T1000 (cell line): ENCODE results near the gene SLC35B2.
A peak's percentile ranks its signal among the peaks of the same experiment; 100 is the strongest.

Experiments
- DNase-seq: peaks from one replicate; lab custom pipeline; 2025; ENCODE audit warnings: mixed read lengths; lab: John Stamatoyannopoulos, UW

Gene SLC35B2

DNA sequence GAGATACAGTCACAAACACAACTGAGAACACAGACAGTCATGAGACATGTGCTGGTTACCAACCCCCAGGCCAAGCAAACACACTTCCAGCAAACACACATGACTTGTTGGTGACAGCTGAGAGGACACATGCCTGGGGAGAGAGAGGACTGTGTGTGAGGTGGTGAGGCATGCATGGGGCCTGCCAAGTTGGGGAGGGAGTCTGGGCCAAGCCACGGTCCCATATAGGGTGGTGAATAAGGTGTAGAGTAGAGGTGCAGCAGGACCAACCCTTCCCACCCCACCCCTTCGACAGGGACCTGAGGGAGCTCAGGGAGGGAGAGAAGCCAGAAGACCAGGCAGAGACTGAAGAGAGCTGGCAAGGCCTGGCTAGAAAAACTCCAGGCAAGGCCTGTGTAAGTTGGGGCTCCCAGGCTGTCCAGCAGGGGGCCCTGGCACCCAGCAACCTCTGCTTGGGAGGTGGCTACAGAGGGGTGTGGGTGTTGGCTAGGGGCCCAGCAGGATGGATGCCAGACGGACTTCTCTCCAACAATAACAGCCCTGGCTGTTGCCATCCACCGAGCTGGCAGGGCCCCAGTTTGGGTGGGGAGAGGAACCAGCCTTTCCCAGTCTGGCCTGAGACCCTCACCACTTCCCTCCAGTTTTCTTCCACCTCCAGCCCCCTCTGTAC is 35.9 kb downstream of the SLC35B2 start:
- peak; percentile 71 for DNase-seq

DNA sequence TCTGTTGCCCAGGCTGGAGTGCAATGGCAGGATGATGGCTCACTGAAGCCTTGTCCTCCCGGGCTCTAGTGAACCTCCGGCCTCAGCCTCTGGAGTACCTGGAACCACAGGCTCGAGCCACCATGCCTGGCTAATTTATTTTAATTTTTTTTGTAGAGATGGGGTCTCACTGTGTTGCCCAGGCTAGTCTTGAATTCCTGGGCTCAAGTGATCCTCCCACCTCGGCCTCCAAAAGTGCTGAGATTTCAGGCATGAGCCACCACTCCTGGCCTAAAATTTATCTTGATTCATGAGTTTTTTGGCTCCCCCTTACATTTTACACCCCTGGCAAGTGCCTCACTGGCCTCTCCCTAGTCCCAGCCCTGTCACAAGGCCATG is 36.4 kb downstream of the SLC35B2 start:
- DNase-seq = no peak

DNA sequence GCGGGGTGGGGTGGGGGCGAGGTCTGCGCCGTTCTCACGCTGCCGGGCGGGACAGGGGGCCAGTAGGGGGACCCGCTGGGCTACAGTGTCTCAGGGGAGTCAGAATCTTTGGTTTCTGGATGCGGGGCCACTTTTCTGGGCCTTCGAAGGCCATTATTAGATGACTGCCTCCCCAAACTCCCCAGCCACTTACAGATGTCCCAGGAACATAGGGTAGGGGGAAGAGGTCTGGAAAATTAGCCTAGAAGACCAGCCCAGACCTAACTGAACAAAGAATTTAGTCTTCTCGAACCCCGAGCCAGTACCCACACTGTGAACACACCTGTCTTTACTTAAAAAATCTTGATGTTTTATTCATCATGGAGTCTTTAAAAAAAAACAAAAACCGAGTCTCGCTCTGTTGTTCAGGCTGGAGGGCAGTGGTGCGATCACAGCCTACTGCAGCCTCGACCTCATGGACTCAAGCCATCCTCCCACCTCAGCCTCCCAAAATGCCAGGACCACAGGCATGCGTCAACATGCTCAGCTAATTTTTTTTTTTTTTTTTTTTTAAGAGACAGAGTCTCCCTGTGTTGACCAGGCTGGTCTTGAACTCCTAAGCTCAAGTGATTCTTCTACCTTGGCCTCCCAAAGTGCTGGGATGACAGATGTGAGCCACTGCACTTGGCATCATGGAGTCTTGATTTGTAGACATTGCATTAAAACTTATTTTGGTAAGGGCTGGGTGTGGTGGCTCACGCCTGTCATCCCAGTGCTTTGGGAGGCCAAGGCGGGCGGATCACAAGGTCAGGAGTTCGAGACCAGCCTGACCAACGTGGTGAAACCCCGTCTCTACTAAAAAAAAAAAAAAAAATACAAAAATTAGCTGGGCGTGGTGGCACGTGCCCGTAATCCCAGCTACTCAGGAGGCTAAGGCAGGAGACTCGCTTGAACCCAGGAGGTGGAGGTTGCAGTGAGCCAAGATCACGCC is 37.2 kb downstream of the SLC35B2 start:
- no peak for DNase-seq

DNA sequence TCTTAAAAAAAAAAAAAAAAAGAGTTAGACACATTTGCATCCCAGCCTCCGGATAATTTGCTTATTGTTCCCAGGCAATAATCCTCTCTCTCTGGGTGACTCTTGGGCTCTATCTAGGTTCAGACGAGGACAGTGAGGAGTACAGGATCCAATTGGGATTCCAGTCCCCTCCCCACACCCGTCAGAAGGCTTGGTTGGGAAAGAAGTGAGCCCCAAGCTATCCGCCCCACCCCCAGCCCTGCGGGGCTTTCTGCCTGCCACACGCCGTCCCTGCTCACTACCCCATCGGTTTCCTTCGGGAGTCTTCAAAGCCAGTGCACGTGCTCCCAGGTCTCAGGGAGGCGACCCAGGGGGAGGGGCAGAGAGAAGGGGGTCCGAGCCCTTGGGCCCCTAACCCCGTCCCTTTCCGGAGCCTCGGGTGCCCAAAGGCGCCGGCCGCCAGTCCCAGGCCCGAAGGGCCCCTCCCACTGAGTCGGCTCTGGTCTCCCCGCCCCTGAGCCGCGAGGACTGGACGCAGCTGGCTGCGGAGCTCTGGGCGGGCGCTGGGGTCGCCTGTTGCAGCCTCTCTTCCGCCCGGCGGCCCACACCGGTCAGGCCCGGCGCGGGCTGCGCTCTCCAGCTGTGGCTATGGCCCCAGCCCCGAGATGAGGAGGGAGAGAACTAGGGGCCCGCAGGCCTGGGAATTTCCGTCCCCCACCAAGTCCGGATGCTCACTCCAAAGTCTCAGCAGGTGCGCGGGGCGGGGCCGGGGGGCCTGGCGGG is 38.1 kb downstream of the SLC35B2 start:
- DNase-seq = no peak

DNA sequence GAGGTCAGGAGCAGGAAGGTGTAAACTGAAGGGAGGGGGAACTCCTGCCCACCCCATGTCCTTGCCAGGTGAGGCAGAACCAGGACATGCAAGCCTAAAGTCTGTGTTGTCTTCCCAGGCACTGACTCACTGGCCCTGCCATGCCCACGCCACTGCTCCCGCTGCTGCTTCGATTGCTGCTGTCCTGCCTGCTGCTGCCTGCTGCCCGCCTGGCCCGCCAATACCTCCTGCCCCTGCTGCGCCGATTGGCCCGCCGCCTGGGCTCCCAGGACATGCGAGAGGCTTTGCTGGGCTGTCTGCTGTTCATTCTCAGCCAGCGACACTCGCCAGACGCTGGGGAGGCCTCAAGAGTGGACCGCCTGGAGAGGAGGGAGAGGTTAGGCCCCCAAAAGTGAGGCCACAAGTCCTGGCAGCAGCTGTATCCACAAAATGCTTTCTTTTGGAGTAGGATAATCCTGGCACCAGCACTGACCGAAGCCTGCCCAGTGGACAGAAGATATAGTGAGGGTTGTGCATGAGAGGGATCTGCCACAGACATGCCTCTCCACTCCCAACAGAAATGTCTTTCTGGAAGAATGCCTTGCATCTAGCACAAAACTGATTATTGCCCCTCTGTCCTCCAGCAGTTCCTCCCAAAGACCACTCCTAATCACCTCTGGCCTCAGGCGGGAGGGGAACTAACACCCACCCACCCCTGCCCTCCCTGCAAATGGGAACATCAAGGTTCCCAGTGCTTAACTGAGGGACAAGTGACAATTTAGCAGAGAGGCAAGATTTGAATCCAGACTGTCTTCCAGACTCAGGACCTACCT is 39.8 kb downstream of the SLC35B2 start:
- DNase-seq = no peak

DNA sequence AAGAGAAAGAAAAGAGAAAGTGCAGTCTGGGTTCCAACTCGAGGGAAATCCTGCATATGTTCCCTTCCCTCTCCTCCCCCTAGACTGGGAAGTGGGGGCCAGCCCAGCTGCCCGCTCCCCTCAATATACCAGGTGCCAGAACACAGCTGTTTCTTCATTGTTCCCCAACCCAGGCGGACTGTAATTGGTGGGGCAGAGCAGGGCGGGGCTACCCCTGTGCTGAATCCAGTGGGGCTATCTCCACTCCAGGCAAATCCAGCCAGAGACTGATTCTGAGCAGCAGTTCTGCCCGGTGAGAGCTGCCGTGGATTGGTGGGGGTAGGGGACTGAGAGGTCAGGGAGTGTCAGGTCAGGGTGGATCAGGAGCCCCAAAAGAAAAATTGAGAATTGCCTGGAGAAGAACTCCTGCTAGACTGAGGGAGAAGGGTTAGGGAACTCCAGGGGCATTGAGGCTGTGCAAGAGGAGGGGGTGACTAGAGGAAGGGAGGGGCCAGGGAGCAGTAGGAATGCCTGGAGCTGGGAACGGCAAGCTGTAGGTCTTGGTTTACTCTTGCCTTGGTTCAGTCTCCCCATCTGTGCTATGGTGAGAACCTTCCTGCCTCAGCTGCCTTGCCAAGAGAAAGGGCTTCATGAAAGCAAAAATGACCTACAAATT is 40.5 kb downstream of the SLC35B2 start, which contains the start of gene MYMX:
Gene MYMX (plus strand): TSS at position 250 of the 655 bp plus-strand sequence. CDS start 546 bp downstream, outside the sequence.
- no peak for DNase-seq

DNA sequence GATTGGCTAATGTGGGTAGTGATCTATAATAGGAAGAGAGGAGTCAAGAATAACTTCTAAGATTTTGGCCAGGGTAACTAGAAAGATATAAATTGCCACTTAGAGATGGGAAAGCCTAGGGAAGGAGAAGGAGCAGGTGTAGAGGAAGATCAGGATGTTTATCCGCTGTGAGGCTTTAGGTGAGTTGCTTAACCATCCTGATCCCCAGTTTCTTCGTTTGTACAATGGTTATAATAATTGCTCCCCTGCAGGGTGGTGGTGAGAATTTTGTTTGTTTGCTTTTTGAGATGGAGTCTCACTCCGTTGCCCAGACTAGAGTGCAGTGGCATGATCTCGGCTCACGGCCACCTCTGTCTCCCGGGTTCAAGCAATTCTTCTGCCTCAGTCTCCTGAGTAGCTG is 43.0 kb downstream of the SLC35B2 start:
- no peak for DNase-seq

DNA sequence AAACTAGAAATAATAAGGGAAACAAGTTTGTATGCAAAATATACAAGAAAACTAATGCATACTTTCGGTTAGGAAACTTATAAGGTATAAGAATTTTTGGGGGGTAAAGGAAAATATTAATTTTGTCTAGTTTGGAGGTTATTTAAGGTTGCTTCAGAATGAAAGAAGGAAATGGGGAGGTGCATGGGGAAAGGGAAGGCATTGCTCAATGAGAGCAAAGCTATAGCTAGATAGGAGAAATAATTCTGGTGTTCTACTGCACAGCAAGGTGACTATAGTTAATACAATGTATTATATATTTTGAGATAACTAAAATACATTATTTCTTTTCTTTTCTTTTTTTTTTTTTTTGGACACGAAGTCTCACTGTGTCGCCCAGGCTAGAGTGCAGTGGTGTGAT is 46.0 kb downstream of the SLC35B2 start:
- DNase-seq = no peak

DNA sequence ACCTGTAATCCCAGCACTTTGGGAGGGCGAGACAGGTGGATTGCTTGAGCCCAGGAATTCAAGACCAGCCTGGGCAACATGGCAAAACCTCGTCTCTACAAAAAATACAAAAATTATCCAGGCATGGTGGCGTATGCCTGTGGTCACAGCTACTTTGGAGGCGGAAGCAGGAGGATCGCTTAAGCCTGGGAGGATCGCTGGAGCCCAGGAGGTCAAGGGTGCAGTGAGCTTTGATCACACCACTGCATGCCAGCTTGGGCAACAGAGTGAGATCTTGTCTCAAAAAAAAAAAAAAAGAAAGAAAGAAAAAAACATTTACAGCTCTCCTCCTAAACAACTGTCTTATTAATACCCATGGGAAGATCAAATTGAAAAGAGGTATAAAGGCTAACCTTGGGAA is 49.4 kb downstream of the SLC35B2 start:
- DNase-seq = no peak
